Spleen (tissue), 7 donors: ENCODE results near the gene MYO10.

Source experiments
- POLR2A ChIP-seq, 3 donors: fragments of 450-650 bp; IDR thresholded peaks; one replicate each; pipeline ENCODE4 v1.5.1; 2017; ENCODE audit warnings: antibody characterized with exemption in 3 of 3, mild to moderate bottlenecking in 1 of 3
- POLR2AphosphoS5 ChIP-seq, 3 donors: sonication (generic); formaldehyde crosslinking; IDR thresholded peaks; one replicate each; pipeline ENCODE4 v1.5.1; 2017; ENCODE audit warnings: antibody characterized with exemption in 3 of 3
- TF ChIP-seq, protein P1 (sequence below), 11 experiments: fragments of 200-600 bp in 7 of 11; fragments of 450-650 bp in 4 of 11; sonication (generic) in 4 of 11; IDR thresholded peaks in 8 of 11; conservative IDR thresholded peaks in 3 of 11; 1 replicate in 7 of 11; 2 replicates in 4 of 11; pipeline versions ENCODE4 v1.4.0 to v1.8.0; 2016 to 2021; ENCODE audit warnings: antibody characterized with exemption in 11 of 11, inconsistent platforms in 4 of 11, mild to moderate bottlenecking in 1 of 11
- donor health status: DM: no; HTN: no; CAD: no; lungs with moderate emphysema.
- donor health status: DM: no; HTN: no; CAD: no.
- donor health status: DM: no; HTN: no; CAD: no.

DNA sequence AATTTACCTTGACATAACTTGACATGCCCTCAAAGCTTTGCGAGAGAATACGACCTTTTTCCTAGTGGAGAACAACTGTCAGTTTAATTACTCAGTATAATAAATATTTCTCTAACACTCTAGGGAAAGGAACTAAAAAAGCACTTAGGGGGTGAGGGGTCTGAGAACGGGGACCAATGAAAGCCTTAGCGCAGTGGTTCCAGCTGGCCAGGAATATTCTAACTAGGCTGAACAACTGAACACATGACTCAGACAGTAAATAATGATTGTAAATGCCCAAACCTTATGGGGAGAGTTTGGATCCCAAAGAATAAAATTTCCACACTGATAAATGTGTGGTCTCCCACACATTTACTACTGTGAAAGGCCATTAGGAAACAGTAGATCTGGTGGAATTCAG, 14.9 kb downstream of the MYO10 start:
- TF ChIP-seq, protein P1, sequence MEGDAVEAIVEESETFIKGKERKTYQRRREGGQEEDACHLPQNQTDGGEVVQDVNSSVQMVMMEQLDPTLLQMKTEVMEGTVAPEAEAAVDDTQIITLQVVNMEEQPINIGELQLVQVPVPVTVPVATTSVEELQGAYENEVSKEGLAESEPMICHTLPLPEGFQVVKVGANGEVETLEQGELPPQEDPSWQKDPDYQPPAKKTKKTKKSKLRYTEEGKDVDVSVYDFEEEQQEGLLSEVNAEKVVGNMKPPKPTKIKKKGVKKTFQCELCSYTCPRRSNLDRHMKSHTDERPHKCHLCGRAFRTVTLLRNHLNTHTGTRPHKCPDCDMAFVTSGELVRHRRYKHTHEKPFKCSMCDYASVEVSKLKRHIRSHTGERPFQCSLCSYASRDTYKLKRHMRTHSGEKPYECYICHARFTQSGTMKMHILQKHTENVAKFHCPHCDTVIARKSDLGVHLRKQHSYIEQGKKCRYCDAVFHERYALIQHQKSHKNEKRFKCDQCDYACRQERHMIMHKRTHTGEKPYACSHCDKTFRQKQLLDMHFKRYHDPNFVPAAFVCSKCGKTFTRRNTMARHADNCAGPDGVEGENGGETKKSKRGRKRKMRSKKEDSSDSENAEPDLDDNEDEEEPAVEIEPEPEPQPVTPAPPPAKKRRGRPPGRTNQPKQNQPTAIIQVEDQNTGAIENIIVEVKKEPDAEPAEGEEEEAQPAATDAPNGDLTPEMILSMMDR (IDR thresholded peaks at IDR 0.05 in 8 of 11, conservative IDR thresholded peaks at IDR 0.05 in 3 of 11): no peak
- TF ChIP-seq POLR2A (IDR thresholded peaks at IDR 0.05): no peak
- no peak for TF ChIP-seq POLR2AphosphoS5 (IDR thresholded peaks at IDR 0.05)
